H1 (cell line): ENCODE data around the gene SLC25A3. TPM values are rescaled to one million over a fixed set of nuclear protein-coding genes. Genes with fewer than 3 reads are reported as not detected.
"Not testable (repeated sequence)": the region's sequence is repeated elsewhere in the genome, so short reads cannot be mapped to it uniquely, and the experiment has no call there.

Source experiments
- CTCF ChIA-PET: fragments of 300-600 bp; sonication (Branson Sonifier 250); formaldehyde crosslinking; loops from one replicate; lab custom pipeline; 2021; ENCODE audit not compliant: partially characterized antibody; lab: Charles Lee
- POLR2A ChIA-PET: fragments of 300-600 bp; sonication (Branson Sonifier 250); formaldehyde crosslinking; loops from one replicate; lab custom pipeline; 2021; ENCODE audit warnings: inconsistent platforms; ENCODE audit not compliant: partially characterized antibody; lab: Charles Lee
- DNase-seq, 2 experiments: peaks; one replicate each; pipeline versions ENCODE4 v3.0.0 to v3.0.0-alpha.2; 2010 to 2022; ENCODE audit warnings: low spot score in 2 of 2, low read depth in 1 of 2, mixed read lengths in 1 of 2
- FAIRE-seq: peaks from 2 replicates; lab custom pipeline; 2011; peaks lifted over from hg19 to GRCh38; lab: Jason Lieb, UNC
- H2AFZ ChIP-seq: 2 replicates; pipeline ENCODE4 v1.8.1; 2012; ENCODE audit warnings: low read length, inconsistent platforms
- H2AK5ac ChIP-seq: 2 replicates; pipeline ENCODE4 v1.6.1; 2013; ENCODE audit warnings: low read depth, low read length
- H2BK120ac ChIP-seq: replicated peaks from 2 replicates; pipeline ENCODE3; 2013; ENCODE audit warnings: low read depth, low read length, inconsistent platforms
- H2BK12ac ChIP-seq: 2 replicates; pipeline ENCODE4 v1.6.1; 2013; ENCODE audit warnings: low read depth, low read length
- H2BK15ac ChIP-seq: 2 replicates; pipeline ENCODE4 v1.6.1; 2013; ENCODE audit warnings: low read length
- H2BK20ac ChIP-seq: 2 replicates; pipeline ENCODE4 v1.6.1; 2013; ENCODE audit warnings: low read length
- H2BK5ac ChIP-seq: 2 replicates; pipeline ENCODE4 v1.6.1; 2013; ENCODE audit warnings: low read depth, low read length
- H3K14ac ChIP-seq: 2 replicates; pipeline ENCODE4 v1.6.1; 2013; ENCODE audit warnings: inconsistent platforms; ENCODE audit not compliant: insufficient read length
- H3K18ac ChIP-seq: 2 replicates; pipeline ENCODE4 v1.6.1; 2013; ENCODE audit warnings: low read length; ENCODE audit errors: extremely low read depth
- H3K23ac ChIP-seq: 2 replicates; pipeline ENCODE4 v1.6.1; 2013; ENCODE audit warnings: inconsistent platforms; ENCODE audit not compliant: insufficient read length
- H3K23me2 ChIP-seq: 2 replicates; pipeline ENCODE4 v1.6.1; 2013; ENCODE audit warnings: low read depth, low read length
- H3K27ac ChIP-seq: 2 replicates; pipeline ENCODE4 v1.6.1; 2011; ENCODE audit warnings: low read depth, low read length, inconsistent platforms
- H3K27me3 ChIP-seq, 4 experiments: replicated peaks in 1 of 4; 1 replicate in 1 of 4; 2 replicates in 3 of 4; pipeline versions ENCODE4 v1.6.1 to v1.8.1; 2011 to 2013; ENCODE audit warnings: low read length in 3 of 4, mild to moderate bottlenecking in 3 of 4, inconsistent platforms in 2 of 4, mixed read lengths in 2 of 4, moderate library complexity in 1 of 4; ENCODE audit not compliant: control insufficient read depth in 3 of 4, insufficient read depth in 3 of 4; ENCODE audit errors: extremely low read depth in 1 of 4
- H3K36me3 ChIP-seq, 4 experiments: 2 replicates each; pipeline versions ENCODE4 v1.6.1 to v1.8.1; 2011 to 2013; ENCODE audit warnings: mild to moderate bottlenecking in 4 of 4, low read length in 3 of 4, moderate library complexity in 2 of 4, control low read depth in 1 of 4, inconsistent platforms in 1 of 4; ENCODE audit not compliant: insufficient read depth in 4 of 4, control insufficient read depth in 2 of 4
- H3K4ac ChIP-seq: replicated peaks from 2 replicates; pipeline ENCODE3; 2013; ENCODE audit warnings: low read length, low read depth, mixed read lengths, inconsistent platforms; ENCODE audit not compliant: insufficient read length
- H3K4me1 ChIP-seq, 4 experiments: replicated peaks in 1 of 4; 1 replicate in 1 of 4; 2 replicates in 3 of 4; pipeline versions ENCODE4 v1.6.1 to v1.8.1; 2011 to 2013; ENCODE audit warnings: low read length in 3 of 4, inconsistent platforms in 2 of 4, mixed read lengths in 1 of 4; ENCODE audit not compliant: insufficient read depth in 4 of 4, control insufficient read depth in 3 of 4
- H3K4me2 ChIP-seq, 2 experiments: 2 replicates each; pipeline versions ENCODE4 v1.6.1 to v1.8.1; 2011 to 2013; ENCODE audit warnings: low read depth in 2 of 2, low read length in 2 of 2, control low read depth in 1 of 2, inconsistent platforms in 1 of 2, mild to moderate bottlenecking in 1 of 2; ENCODE audit not compliant: insufficient read depth in 1 of 2
- H3K4me3 ChIP-seq, 4 experiments: fragments of 200-600, 300-600 bp in 1 of 4; sonication (generic), shearing (Covaris generic), sonication (Bioruptor Twin) in 1 of 4; 2 replicates each; pipeline versions ENCODE4 v1.5.1 to v1.8.1; 2011 to 2016; ENCODE audit warnings: low read length in 4 of 4, low read depth in 3 of 4, control low read depth in 2 of 4, inconsistent platforms in 2 of 4, mild to moderate bottlenecking in 2 of 4, mixed read lengths in 1 of 4, moderate library complexity in 1 of 4; ENCODE audit not compliant: insufficient read depth in 2 of 4; ENCODE audit errors: extremely low read depth in 1 of 4
- H3K56ac ChIP-seq: replicated peaks from 2 replicates; pipeline ENCODE3; 2013; ENCODE audit warnings: low read depth, mild to moderate bottlenecking, mixed read lengths, low read length, inconsistent platforms; ENCODE audit not compliant: insufficient read length
- H3K79me1 ChIP-seq: 2 replicates; pipeline ENCODE4 v1.6.1; 2013; ENCODE audit warnings: low read depth, low read length, control low read depth
- H3K79me2 ChIP-seq, 2 experiments: 2 replicates each; pipeline versions ENCODE4 v1.6.1 to v1.8.1; 2012 to 2013; ENCODE audit warnings: low read length in 2 of 2, mild to moderate bottlenecking in 2 of 2, inconsistent platforms in 1 of 2; ENCODE audit not compliant: insufficient read depth in 2 of 2, control insufficient read depth in 1 of 2
- H3K9ac ChIP-seq, 4 experiments: replicated peaks in 1 of 4; 1 replicate in 1 of 4; 2 replicates in 3 of 4; pipeline versions ENCODE4 v1.6.1 to v1.8.1; 2011 to 2013; ENCODE audit warnings: low read depth in 3 of 4, low read length in 3 of 4, control low read depth in 2 of 4, mild to moderate bottlenecking in 2 of 4, moderate library complexity in 2 of 4, inconsistent platforms in 1 of 4; ENCODE audit errors: extremely low read depth in 1 of 4
- H3K9me3 ChIP-seq, 2 experiments: 2 replicates each; pipeline versions ENCODE4 v1.6.1 to v1.8.1; 2012 to 2013; ENCODE audit warnings: mild to moderate bottlenecking in 2 of 2, moderate library complexity in 2 of 2, control low read depth in 1 of 2, inconsistent platforms in 1 of 2, low read depth in 1 of 2, low read length in 1 of 2, mixed read lengths in 1 of 2; ENCODE audit not compliant: insufficient read depth in 2 of 2
- H4K20me1 ChIP-seq, 2 experiments: replicated peaks in 1 of 2; 2 replicates each; pipeline versions ENCODE3 to v1.8.1; 2011 to 2013; ENCODE audit warnings: inconsistent platforms in 2 of 2, low read length in 2 of 2, mild to moderate bottlenecking in 1 of 2; ENCODE audit not compliant: insufficient read depth in 2 of 2, control insufficient read depth in 1 of 2
- H4K5ac ChIP-seq: 2 replicates; pipeline ENCODE4 v1.6.1; 2013; ENCODE audit warnings: low read length, low read depth, mixed read lengths, inconsistent platforms; ENCODE audit not compliant: insufficient read length
- H4K8ac ChIP-seq: 2 replicates; pipeline ENCODE4 v1.8.0; 2013; ENCODE audit warnings: mild to moderate bottlenecking, moderate library complexity, low read length, inconsistent platforms; ENCODE audit not compliant: insufficient read depth; ENCODE audit errors: extremely low read depth
- H4K91ac ChIP-seq: replicated peaks from 2 replicates; pipeline ENCODE3; 2013; ENCODE audit warnings: low read length, mixed read lengths, inconsistent platforms; ENCODE audit not compliant: insufficient read length
- CEBPB ChIP-seq: IDR thresholded peaks from 2 replicates; pipeline ENCODE4 v1.6.1; 2012; ENCODE audit warnings: low read depth, low read length
- CREB1 ChIP-seq: IDR thresholded peaks from 2 replicates; pipeline ENCODE4 v1.6.1; 2012; ENCODE audit warnings: inconsistent platforms
- JUND ChIP-seq: IDR thresholded peaks from 2 replicates; pipeline ENCODE4 v1.6.1; 2011; ENCODE audit warnings: mild to moderate bottlenecking, improper control_type of control experiment, low read length
- NANOG ChIP-seq: IDR thresholded peaks from 2 replicates; pipeline ENCODE4 v1.6.1; 2011; ENCODE audit warnings: low read length, low read depth, mild to moderate bottlenecking, inconsistent platforms; ENCODE audit not compliant: insufficient read depth, poor library complexity, severe bottlenecking
- SRF ChIP-seq: IDR thresholded peaks from 2 replicates; pipeline ENCODE4 v1.6.1; 2011; ENCODE audit warnings: mild to moderate bottlenecking, low read depth, low read length, moderate library complexity
- YY1 ChIP-seq: IDR thresholded peaks from 2 replicates; pipeline ENCODE4 v1.6.1; 2011; ENCODE audit warnings: low read depth, mild to moderate bottlenecking, low read length
- WGBS, 2 experiments: shearing (Covaris generic) in 1 of 2; methylation state at CpG; one replicate each; pipeline versions ENCODE4 v1.1.6 to v1.1.7; 2013 to 2015; ENCODE audit warnings: low lambda C conversion rate in 2 of 2, mixed read lengths in 2 of 2, inconsistent platforms in 1 of 2, low coverage in 1 of 2, missing lambda C conversion rate in 1 of 2; ENCODE audit not compliant: insufficient replicate concordance in 2 of 2, insufficient coverage in 1 of 2, insufficient read length in 1 of 2; ENCODE audit errors: extremely low coverage in 1 of 2, missing lambda C conversion rate in 1 of 2; 5-methylcytosine and 5-hydroxymethylcytosine counted together
- polyA plus RNA-seq, 7 experiments: library from polyadenylated mRNA; depleted of rRNA in 3 of 7; stranded (reverse) in 5 of 7; unstranded in 2 of 7; fragments of >200 nt in 5 of 7; fragments of 200-250 nt in 2 of 7; gene quantifications; 1 replicate in 5 of 7; 2 replicates in 1 of 7; 4 replicates in 1 of 7; pipeline versions ENCODE4 v1.2.1 to v1.2.3, GENCODE V29; 2011 to 2013; ENCODE audit warnings: missing spikeins in 2 of 7, mixed read lengths in 2 of 7
- total RNA-seq: library from RNA; stranded (reverse); fragmentation: NEBNext Ultra II Directional; extraction: Animal tissue kit (Norgen Biotek cat#: 25700); gene quantifications from 2 replicates; pipeline ENCODE4 v1.2.1, GENCODE V29; 2021
- TF ChIP-seq, protein P1 (sequence below), 3 experiments: IDR thresholded peaks; 1 replicate in 2 of 3; 2 replicates in 1 of 3; pipeline versions ENCODE4 v1.5.1 to v1.6.1; 2011; ENCODE audit warnings: low read length in 3 of 3, mild to moderate bottlenecking in 3 of 3, inconsistent platforms in 2 of 3, low read depth in 1 of 3, moderate library complexity in 1 of 3; ENCODE audit not compliant: insufficient read depth in 1 of 3; ENCODE audit errors: control extremely low read depth in 1 of 3
- TF ChIP-seq, protein P2 (sequence below): IDR thresholded peaks from 2 replicates; pipeline ENCODE4 v1.6.1; 2011; ENCODE audit warnings: low read depth, mild to moderate bottlenecking, low read length; ENCODE audit not compliant: insufficient read depth

SLC25A3 gene
- total and polyA plus RNA-seq, 2 of the 8 experiments (the other 6 are each of a cell fraction or from before 2014, with no cell fraction given), result 702 to 709 TPM

- TF ChIP-seq, protein P1, sequence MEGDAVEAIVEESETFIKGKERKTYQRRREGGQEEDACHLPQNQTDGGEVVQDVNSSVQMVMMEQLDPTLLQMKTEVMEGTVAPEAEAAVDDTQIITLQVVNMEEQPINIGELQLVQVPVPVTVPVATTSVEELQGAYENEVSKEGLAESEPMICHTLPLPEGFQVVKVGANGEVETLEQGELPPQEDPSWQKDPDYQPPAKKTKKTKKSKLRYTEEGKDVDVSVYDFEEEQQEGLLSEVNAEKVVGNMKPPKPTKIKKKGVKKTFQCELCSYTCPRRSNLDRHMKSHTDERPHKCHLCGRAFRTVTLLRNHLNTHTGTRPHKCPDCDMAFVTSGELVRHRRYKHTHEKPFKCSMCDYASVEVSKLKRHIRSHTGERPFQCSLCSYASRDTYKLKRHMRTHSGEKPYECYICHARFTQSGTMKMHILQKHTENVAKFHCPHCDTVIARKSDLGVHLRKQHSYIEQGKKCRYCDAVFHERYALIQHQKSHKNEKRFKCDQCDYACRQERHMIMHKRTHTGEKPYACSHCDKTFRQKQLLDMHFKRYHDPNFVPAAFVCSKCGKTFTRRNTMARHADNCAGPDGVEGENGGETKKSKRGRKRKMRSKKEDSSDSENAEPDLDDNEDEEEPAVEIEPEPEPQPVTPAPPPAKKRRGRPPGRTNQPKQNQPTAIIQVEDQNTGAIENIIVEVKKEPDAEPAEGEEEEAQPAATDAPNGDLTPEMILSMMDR (IDR thresholded peaks at IDR 0.05; ENCODE audit: control extremely low read depth in 1 of 3, insufficient read depth in 1 of 3, low read depth in 1 of 3, low read length in 3 of 3), result no peak
- TF ChIP-seq, protein P2, sequence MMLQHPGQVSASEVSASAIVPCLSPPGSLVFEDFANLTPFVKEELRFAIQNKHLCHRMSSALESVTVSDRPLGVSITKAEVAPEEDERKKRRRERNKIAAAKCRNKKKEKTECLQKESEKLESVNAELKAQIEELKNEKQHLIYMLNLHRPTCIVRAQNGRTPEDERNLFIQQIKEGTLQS, result no peak
- TF ChIP-seq CREB1 (no peak), YY1 (no peak), JUND (no peak), CEBPB (no peak), NANOG (no peak), SRF (no peak)
- TF ChIP-seq, all 59 proteins: peak for 0
Measured at GRCh38 chr12:98575013-98575412, 18.5 kb upstream of the SLC25A3 start (continued).

- not testable (repeated sequence) for H3K27ac ChIP-seq, H3K4ac ChIP-seq, H2BK12ac ChIP-seq, H2BK120ac ChIP-seq, H4K8ac ChIP-seq, H3K9me3 ChIP-seq, H4K91ac ChIP-seq, H3K14ac ChIP-seq, H3K4me1 ChIP-seq, H3K9ac ChIP-seq, DNase-seq, H3K4me2 ChIP-seq, H3K79me1 ChIP-seq, H2BK15ac ChIP-seq, H4K20me1 ChIP-seq, H2BK5ac ChIP-seq, H3K79me2 ChIP-seq, H2AFZ ChIP-seq, H2AK5ac ChIP-seq, H2BK20ac ChIP-seq, H3K4me3 ChIP-seq, H3K56ac ChIP-seq, H4K5ac ChIP-seq, H3K23ac ChIP-seq, H3K27me3 ChIP-seq, H3K23me2 ChIP-seq, H3K36me3 ChIP-seq, H3K18ac ChIP-seq, FAIRE-seq
- ChIA-PET POLR2A (interaction anchor here (1.3 kb wide), 1 partner anchor 17 kb away, joined by 6 read pairs; the partner anchor contains the start of gene SLC25A3), CTCF (interaction anchor here (1.1 to 1.2 kb wide), 2 partner anchors 10 to 363 kb away, joined by 3 read pairs; no protein-coding TSS in a partner anchor)
- WGBS, 2 experiments, result 94% methylated on average over 2 of the region's 2 CpGs; no CpG with 5 or more reads in 1 of the 2 experiments
Measured at GRCh38 chr12:98576795-98577194, 16.7 kb upstream of the SLC25A3 start.
